HG02938 (cell line): ENCODE results near the gene KCTD5.
"Not testable (repeated sequence)": the region's sequence is repeated elsewhere in the genome, so short reads cannot be mapped to it uniquely, and the experiment has no call there.

Source experiments
- ATAC-seq: cut with Tn5 transposase; IDR thresholded peaks from one replicate; pipeline ENCODE4 v1.9.1; 2021; ENCODE audit warnings: mild to moderate bottlenecking, moderate library complexity; ENCODE audit not compliant: unreplicated experiment

KCTD5 gene

GRCh38 chr16:2671741-2672140 is 10.6 kb upstream of the KCTD5 start:
- ATAC-seq: no peak

GRCh38 chr16:2673066-2673999 is 9.0 kb upstream of the KCTD5 start:
- peak; percentile 84 for ATAC-seq

GRCh38 chr16:2675021-2675420 is 7.3 kb upstream of the KCTD5 start:
- ATAC-seq: no peak

- ATAC-seq: no peak
Measured at GRCh38 chr16:2675714-2676113, 6.6 kb upstream of the KCTD5 start.

GRCh38 chr16:2676937-2677336 is 5.4 kb upstream of the KCTD5 start:
- not testable (repeated sequence) for ATAC-seq

GRCh38 chr16:2678206-2678965 is 3.9 kb upstream of the KCTD5 start:
- not testable (repeated sequence) for ATAC-seq

- ATAC-seq: not testable (repeated sequence)
Measured at GRCh38 chr16:2679902-2680301, 2.4 kb upstream of the KCTD5 start.

GRCh38 chr16:2680360-2680759 is 2.0 kb upstream of the KCTD5 start:
- not testable (repeated sequence) for ATAC-seq

- not testable (repeated sequence) for ATAC-seq
Measured at GRCh38 chr16:2683041-2683440, 718 bp downstream of the KCTD5 start.

GRCh38 chr16:2686075-2686474 is 3.8 kb downstream of the KCTD5 start:
- ATAC-seq: not testable (repeated sequence)

GRCh38 chr16:2686912-2687507 is 4.7 kb downstream of the KCTD5 start:
- ATAC-seq: peak; percentile 26

GRCh38 chr16:2687531-2688308 is 5.4 kb downstream of the KCTD5 start:
- no peak for ATAC-seq

GRCh38 chr16:2689422-2689821 is 7.1 kb downstream of the KCTD5 start:
- ATAC-seq: not testable (repeated sequence)

- no peak for ATAC-seq
Measured at GRCh38 chr16:2689968-2690801, 7.9 kb downstream of the KCTD5 start.

- no peak for ATAC-seq
Measured at GRCh38 chr16:2690852-2691251, 8.5 kb downstream of the KCTD5 start.

- no peak for ATAC-seq
Measured at GRCh38 chr16:2691491-2692248, 9.3 kb downstream of the KCTD5 start.

GRCh38 chr16:2692251-2692947 is 10.1 kb downstream of the KCTD5 start:
- no peak for ATAC-seq

GRCh38 chr16:2692948-2693651 is 10.8 kb downstream of the KCTD5 start:
- no peak for ATAC-seq
